ENCODE results near the gene MERTK.

DNA sequence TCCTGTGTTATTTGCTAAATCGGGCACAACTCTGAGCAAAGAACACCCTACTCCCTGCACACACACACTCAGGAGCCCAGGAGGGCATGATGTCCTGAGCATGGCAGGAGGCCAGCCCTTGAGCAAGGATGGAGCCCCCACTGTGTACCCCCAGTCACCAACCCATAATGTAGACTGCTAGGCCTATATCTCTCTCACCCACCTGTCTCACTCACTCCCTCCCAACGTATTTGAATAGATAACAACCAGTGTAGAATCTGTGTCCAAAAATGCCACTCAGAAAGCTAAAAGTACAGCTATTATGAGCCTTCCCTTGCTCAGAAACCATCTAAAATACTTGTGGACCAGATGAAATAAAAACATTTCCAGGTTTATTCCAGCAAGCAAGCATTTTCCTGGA is 29.3 kb downstream of the MERTK start:
- TF ChIP-seq, protein P1, sequence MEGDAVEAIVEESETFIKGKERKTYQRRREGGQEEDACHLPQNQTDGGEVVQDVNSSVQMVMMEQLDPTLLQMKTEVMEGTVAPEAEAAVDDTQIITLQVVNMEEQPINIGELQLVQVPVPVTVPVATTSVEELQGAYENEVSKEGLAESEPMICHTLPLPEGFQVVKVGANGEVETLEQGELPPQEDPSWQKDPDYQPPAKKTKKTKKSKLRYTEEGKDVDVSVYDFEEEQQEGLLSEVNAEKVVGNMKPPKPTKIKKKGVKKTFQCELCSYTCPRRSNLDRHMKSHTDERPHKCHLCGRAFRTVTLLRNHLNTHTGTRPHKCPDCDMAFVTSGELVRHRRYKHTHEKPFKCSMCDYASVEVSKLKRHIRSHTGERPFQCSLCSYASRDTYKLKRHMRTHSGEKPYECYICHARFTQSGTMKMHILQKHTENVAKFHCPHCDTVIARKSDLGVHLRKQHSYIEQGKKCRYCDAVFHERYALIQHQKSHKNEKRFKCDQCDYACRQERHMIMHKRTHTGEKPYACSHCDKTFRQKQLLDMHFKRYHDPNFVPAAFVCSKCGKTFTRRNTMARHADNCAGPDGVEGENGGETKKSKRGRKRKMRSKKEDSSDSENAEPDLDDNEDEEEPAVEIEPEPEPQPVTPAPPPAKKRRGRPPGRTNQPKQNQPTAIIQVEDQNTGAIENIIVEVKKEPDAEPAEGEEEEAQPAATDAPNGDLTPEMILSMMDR (conservative IDR thresholded peaks at IDR 0.05; ENCODE audit: low read depth, low read length) = no peak
- TF ChIP-seq EZH2 (IDR thresholded peaks at IDR 0.05; ENCODE audit: low read length, unreplicated experiment) (no peak), EZH2phosphoT487 (IDR thresholded peaks at IDR 0.05; ENCODE audit: borderline replicate concordance, low read length) (no peak)
